IPS-11a (cell line): ENCODE results near the gene NCKIPSD.
"Not testable (repeated sequence)": the region's sequence is repeated elsewhere in the genome, so short reads cannot be mapped to it uniquely, and the experiment has no call there.

Experiments
- H3K4me3 ChIP-seq: one replicate; pipeline ENCODE4 v1.5.1; 2013; ENCODE audit warnings: low read depth, low read length, control low read depth

The NCKIPSD gene

DNA sequence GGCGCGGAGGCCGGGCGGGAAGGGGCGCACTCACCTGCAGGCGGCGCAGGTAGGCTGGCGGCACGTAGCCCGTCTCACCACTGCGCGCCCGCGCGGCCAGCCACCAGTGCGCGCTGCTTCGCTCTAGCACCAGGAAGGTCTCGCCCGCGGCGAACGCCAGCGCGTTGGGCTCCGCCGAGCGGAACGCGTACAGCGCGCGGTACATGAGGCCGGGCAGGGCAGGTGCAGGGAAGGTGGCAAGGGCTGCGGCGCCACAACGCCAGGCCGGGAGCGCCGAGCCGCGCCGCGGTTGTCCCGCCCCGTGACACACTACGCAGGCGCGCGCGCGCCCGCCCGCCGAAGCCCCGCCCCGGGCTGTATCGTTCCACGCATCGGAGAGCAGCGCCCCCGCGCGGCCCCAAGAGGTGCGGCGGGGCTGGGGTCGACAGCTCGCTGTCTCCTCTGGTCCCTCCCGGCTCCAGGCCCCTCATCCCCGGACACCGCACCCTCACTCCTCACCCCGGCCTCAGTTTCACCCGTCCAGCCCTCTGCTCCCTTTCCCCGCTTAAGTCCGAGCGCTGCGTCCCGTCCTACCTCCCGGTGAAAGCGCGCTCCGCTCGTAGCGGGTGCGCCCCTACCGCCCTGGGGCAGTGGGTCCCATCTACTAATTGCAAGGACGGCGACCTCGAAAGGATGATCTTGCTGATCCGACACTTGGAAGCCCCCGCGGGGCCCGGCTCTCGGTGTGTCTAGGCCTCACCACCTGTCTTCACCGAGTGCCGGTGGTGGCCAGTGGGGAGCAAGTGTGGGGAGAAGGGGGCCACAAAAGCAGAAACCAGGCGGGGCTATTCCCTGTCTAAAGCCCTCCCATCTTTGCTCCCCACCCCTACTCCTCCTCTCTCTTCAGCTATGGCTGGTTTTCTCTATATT lies at the start of gene NCKIPSD:
Gene NCKIPSD (minus strand): TSS at position 313 of the 909 bp plus-strand sequence. CDS start 108 bp downstream, at position 205.
- H3K4me3 ChIP-seq: peak within 1 kb of the TSS; percentile 91

DNA sequence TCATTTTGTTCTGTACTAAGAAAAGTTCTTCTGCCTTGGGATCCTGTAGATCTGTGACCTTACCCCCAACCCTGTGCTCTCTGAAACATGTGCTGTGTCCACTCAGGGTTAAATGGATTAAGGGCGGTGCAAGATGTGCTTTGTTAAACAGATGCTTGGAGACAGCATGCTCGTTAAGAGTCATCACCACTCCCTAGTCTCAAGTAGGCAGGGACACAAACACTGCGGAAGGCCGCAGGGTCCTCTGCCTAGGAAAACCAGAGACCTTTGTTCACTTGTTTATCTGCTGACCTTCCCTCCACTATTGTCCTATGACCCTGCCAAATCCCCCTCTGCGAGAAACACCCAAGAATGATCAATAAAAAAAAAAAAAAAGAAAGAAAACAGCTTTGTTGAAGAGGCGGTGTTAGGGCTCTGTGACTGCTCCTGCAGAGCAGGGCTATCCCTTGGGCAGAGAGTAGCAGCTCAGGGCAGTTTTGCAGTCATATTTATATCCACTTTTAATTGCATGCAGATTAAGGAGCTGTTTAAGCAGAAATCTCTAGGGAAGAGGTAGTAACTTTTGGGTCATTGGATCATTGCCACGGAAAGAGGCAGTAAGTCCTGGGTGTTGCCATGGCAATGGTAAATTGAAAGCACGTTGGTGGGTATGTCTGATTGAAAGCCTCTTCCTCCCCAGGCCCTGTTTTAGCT lies 49.5 kb upstream of the NCKIPSD start:
- H3K4me3 ChIP-seq: not testable (repeated sequence)

DNA sequence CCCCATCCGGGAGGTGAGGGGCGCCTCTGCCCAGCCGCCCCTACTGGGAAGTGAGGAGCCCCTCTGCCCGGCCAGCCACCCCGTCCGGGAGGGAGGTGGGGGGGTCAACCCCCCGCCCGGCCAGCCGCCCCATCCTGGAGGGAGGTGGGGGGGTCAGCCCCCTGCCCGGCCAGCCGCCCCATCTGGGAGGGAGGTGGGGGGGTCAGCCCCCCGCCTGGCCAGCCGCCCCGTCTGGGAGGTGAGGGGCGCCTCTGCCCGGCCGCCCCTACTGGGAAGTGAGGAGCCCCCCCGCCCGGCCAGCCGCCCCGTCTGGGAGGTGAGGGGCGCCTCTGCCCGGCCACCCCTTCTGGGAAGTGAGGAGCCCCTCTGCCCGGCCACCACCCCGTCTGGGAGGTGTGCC lies 48.8 kb upstream of the NCKIPSD start:
- not testable (repeated sequence) for H3K4me3 ChIP-seq

DNA sequence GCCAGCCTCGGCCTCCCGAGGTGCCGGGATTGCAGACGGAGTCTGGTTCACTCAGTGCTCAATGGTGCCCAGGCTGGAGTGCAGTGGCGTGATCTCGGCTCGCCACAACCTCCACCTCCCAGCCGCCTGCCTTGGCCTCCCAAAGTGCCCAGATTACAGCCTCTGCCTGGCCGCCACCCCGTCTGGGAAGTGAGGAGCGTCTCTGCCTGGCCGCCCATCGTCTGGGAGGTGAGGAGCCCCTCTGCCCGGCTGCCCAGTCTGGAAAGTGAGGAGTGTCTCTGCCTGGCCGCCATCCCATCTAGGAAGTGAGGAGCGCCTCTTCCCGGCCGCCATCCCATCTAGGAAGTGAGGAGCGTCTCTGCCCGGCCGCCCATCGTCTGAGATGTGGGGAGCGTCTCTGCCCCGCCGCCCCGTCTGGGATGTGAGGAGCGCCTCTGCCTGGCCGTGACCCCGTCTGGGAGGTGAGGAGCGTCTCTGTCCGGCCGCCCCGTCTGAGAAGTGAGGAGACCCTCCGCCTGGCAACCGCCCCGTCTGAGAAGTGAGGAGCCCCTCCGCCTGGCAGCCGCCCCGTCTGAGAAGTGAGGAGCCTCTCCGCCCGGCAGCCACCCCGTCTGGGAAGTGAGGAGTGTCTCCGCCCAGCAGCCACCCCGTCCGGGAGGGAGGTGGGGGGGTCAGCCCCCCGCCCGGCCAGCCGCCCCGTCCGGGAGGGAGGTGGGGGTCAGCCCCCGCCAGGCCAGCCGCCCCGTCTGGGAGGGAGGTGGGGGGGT lies 48.2 kb upstream of the NCKIPSD start:
- not testable (repeated sequence) for H3K4me3 ChIP-seq

DNA sequence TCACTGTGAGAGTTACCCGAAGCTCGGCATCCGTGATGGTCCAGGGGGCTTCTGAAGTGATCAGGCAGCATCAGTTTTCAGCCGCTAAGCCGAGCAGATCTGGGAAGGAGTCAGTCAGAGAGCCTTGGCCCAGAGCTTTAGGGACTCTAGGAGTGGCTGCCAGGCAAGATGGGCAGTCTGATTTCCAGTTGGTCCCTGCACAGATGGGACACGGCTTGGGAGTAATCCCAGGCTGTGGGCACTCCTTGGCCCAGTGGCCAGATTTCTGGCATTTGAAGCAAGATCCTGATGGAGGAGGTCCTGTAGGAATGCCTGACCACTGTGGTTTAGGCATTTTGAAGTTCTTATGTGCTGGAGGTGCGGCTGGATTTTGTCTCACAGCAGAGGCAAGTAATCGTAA lies 41.8 kb upstream of the NCKIPSD start:
- no peak overlapping the region for H3K4me3 ChIP-seq

DNA sequence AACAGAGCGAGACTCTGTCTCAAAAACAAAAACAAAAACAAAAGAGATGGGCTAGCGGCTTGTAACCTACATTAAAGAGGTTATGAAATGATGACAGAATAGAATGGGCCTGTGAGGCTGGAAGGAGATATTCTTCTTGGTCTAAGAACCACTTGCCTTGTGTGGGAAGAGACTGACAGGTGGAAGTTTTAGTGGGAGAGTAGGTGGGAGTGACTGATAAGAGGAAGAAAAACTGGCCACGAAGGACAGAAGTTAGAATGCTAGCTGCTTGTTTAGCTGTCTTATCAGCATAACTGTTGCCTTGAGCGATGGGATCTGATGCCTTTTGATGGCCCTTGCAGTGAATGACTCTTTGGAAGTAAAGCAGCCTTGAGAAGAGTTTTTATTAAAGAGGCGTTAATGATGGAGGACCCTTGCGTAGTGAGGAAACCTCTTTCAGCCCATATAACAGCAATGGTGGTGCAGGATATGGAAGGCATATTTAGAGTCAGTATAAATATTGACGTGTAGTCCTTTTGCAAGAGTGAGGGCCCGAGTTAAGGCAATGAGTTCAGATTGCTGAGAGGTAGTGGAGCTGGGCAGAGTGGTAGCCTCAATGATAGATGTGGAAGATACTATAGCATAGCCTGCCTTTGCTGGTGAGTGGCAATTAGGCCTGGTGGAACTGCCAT lies 39.6 kb upstream of the NCKIPSD start:
- not testable (repeated sequence) for H3K4me3 ChIP-seq

DNA sequence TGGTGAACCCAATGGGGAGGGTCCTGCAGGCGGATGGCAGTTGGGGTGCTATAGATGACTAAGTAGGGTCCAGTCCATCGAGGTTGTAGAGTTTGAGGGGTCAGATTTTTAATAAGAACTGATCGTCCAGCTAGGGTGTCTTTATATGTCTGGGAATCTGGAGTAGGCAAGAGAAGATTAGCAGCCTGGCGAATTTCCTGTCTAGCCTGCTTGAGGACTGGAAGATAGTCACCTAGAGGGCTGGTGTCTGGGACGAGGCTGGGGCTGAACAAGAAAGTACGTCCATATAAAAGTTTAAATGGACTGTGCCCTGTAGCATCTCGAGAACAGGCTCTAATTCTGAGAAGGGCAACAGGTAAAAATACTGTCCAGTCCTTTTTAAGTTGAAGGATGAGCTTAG lies 38.0 kb upstream of the NCKIPSD start:
- no peak overlapping the region for H3K4me3 ChIP-seq

DNA sequence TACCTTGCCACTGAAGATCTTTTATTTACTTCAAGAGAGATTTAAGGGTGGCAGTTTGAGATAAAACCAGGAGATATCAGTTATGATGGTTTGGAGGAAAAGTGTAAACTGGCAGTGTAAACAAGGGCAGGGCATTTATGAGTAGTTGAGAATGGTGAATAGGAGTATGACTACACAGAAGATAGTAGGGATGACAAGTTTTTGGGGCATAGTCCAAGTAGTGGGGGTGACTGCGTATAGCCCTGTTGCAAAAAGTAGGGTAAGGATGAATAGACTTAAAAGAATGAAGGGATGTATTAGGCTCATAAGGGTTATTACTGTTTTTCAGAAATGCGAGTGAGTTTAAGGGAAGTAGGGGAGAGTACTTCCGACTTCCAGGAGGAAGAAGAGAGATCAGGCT lies 37.6 kb upstream of the NCKIPSD start:
- H3K4me3 ChIP-seq: not testable (repeated sequence)

DNA sequence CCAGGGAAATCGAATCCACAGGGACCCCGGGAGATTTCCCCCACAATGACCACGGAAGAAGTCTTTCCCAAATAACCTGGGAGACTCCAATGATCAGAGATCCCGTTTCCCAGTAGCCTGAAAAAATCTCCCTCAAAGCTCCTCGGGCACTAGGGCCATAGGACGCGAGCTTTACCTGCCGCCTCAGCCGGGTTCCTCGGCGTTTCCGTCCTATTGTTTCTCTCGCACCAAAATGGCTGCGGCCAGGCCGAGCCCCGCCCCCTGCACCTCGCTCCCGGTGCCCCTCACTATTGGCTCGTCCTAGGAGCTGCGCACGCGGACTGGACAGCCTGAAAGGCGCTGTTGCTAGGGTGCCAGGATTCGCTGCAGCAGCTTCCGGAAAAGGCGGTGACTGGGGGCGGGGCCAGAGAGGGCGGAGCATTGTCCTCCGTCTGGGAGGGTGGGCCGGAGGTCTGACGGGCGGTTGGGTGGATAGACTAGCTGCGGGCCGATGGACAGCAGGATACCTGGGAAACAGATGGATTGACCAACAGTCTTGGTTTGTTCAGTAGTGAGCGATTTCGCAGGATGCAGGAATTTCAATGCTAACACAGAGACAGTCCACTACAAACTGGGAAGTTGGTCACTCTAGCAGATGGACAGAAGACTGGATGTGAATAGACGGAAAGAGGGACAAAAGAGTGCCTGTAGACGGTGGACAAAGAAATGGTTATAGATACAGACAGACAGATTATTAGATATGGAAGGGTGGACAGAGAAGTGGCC lies 31.4 kb upstream of the NCKIPSD start, which contains the start of gene IP6K2:
Gene IP6K2 (minus strand): TSS at position 240 of the 765 bp plus-strand sequence. CDS start 21,930 bp downstream, outside the sequence.
- peak within 1 kb of the TSS; percentile 95 for H3K4me3 ChIP-seq

DNA sequence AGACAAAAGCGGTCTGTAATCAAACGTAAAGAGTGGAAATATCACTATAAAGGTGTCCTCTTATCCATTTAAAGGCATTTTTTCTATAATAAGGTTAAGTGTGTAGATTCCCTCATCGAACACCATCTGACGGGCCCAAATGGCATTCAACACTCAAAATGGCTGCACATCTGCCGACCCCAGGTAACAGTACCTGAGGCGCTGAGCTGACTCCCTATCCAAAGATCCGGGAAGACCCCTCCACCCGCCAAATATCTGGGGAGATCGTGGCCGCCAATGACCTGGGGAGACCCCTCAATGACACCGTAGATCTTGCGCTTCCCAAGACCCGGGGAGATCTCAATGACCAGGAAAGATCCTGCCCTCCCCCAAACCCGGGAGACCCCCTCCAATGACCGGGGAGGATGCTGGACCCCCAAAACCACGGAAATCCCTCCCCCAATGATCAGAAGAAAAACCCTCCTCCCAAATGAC lies 30.8 kb upstream of the NCKIPSD start:
- peak overlapping the region; percentile 95 for H3K4me3 ChIP-seq

DNA sequence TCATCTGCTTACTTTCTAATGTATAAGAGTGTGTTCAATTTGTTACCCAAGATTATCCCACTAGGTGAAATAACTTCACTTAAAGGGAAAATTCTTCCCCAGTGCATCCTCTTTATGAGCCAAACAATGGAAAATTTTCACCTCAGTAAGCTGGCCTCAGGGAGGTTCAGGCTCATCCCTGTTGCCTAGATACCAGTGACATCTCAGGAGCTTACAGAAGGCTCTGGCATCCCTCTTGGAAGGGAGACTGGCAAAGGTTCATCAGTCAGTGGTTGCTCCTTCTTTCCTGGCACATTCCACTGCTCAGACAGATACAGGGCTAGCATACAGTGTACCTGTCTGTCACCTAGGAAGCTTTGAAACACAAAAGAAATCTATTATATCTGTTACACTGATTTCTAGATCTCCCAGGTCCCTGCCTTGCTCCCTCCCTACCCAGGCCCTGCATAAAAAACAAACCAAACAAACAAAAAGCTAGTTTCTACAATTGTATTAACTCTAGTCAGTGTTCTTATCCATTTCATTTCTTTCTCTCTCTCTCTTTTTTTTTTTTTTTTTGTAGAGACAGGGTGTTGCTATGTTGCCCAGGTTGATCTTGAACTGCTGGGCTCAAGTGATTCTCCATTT lies 29.6 kb upstream of the NCKIPSD start:
- H3K4me3 ChIP-seq: no peak overlapping the region

DNA sequence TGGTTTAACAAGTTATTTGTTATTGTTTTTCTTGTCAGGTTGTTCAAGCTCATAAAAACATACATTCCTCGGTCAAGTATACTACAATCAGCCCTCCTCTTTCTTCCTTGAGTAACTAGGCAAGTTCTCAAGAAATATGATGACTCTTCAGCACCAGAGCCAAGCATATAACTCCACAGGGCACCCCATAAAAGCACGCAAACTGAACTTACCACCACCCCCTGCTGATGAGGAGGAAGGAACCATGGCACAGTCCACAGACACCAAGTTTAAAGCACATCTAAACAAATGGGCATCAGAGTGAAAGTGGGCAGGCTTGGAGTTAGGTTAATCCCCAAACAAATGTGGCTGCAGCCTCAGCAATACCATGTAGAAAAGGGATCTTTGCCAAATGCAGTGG lies 26.0 kb upstream of the NCKIPSD start:
- no peak overlapping the region for H3K4me3 ChIP-seq

DNA sequence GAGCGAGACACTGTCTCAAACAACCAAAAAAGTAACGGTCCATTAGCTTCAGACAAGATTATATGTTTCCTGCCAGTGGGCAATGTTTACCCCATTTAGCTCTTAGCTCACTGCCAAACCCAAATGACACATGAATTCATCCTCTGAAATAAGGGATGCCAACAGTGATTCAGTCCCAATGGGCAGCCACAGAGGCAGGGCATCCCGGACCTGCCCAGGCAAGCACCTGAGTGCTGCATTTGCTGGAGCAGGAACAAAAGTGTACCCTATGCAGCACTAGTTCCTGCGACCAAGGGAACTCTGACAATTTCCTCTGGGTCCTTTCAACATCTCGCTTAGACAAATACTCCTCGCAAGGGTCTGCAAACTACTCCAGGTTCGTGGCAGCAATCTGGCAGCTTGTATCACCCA lies 23.3 kb upstream of the NCKIPSD start:
- H3K4me3 ChIP-seq: no peak overlapping the region

DNA sequence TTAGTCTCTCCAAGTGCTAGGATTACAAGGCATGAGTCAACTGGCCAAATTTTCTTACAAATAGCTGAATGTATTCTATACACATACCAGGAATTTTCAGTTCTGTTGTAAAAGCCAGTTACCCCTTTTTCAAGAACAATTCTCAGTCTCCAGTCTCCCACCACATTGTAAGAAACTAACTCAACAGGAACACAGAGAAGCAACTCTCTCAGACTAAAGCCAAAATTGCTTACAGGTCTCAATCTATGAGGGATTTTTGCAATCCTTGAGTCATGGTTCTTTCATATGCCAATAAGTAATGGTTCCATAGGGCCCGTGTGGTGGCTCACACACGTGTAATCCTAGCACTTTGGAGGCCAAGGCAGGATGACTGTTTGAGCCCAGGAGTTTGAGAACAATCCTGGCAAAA lies 22.8 kb upstream of the NCKIPSD start:
- no peak overlapping the region for H3K4me3 ChIP-seq

DNA sequence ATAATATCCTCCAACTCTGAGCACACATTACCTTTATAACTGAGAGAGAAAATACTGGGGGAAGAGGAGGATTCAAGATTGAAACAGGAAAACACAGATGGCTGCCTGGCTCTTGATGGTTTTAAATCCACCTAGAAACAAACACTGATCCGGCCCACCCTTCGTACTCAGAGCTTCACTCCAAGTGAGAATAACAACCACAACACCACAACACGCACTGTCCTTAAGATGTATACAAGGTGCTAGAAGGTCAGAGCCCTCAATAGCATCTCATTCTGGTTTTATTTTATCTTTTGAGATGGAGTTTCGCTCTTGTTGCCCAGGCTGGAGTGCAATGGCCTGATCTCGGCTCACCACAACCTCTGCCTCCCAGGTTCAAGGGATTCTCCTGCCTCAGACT lies 21.4 kb upstream of the NCKIPSD start:
- no peak overlapping the region for H3K4me3 ChIP-seq

DNA sequence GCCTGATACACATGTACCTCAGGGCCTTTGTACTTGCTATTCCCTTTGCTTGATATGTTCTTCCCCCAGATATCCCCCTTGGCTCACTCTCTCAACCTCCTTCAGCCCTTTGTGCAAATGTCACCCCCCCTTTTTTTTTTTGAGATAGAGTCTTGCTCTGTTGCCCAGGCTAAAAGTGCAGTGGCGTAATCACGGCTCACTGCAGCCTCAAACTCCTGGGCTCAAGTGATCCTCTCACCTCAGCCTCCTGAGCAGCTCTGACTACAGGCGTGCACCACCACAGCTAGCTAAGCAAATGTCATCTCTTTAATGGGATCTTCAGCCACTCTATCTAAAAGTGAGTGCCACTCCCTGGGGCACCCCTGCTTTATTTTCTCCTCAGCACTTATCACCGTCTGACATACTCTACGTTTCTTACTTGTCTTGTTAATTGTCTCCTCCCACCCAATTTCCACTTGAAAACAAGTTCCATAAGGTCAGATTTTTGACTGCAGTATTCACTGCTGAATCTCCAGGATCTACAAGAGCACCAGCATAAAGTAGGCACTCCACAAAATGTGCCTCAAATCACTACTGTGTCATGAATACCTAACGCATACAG lies 16.7 kb upstream of the NCKIPSD start:
- no peak overlapping the region for H3K4me3 ChIP-seq

DNA sequence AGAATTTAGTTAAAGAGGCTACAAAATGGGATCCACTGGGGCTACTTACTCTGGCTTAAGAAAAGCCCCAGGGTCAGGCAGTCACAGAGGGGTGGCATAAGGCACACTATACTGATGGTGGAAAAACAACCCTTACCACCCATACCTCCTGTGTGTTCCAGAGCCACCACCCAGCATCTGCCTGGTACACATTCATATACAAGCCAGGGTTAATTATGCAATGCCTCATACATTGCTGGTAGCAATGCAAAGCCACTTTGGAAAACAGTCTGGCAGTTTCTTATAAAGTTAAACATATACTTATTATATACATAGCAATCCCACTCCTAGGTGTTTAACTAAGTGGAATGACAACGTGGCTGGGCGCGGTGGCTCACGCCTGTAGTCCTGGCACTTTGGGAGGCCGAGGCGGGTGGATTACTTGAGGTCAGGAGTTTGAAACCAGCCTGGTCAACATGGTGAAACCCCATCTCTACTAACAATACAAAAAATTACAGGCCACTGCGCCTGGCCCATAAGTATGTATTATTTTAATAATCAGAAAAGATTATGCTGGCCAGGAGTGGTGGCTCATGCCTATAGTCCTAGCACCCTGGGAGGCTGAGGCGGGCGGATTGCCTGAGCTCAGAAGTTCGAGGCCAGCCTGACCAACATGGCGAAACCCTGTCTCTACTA lies 15.2 kb upstream of the NCKIPSD start:
- no peak overlapping the region for H3K4me3 ChIP-seq

DNA sequence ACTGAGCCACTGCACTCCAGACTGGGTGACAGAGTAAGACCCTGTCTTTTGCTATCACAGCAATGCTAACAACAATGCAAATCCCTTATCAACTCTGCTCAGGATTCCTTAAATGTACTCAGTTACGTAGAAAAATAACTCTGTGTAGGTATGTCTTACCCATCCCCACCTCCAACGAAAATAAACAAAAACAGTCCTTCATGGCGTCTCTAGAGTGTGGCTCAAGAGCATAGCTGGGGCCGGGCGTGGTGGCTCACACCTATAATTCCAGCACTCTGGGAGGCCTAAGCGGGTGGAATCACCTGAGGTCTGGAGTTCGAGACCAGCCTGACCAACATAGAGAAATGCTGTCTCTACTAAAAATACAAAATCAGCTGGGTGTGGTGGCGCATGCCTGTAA lies 13.2 kb upstream of the NCKIPSD start:
- no peak overlapping the region for H3K4me3 ChIP-seq
